ENCODE data around the gene EPN3.

Gene EPN3

DNA sequence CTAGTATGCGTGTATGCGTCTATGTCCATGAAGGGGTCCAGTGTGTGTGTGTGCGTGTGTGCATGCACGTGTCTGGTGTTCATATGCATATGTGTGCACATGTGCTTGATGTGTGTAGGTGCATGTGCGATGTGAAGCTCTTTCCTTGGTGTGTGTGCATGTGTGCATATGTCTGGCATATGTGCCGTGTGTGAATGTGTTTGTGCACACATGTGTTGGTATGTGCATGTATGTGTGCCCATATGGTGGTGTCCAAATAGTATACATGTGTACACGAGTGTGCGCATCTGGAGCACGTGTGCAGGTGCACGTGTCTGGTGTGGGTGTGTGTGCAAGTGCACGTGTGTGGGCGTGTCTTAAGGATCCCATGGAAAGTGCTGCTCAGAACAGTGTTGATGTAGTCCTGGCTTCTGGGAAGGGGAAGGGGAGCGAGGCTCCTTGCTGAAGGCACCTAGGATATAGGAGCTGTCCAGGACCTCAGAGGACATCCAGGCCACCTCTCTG, 45.0 kb downstream of the EPN3 start (continued):
- TF ChIP-seq, protein P1, sequence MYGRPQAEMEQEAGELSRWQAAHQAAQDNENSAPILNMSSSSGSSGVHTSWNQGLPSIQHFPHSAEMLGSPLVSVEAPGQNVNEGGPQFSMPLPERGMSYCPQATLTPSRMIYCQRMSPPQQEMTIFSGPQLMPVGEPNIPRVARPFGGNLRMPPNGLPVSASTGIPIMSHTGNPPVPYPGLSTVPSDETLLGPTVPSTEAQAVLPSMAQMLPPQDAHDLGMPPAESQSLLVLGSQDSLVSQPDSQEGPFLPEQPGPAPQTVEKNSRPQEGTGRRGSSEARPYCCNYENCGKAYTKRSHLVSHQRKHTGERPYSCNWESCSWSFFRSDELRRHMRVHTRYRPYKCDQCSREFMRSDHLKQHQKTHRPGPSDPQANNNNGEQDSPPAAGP (tag by site-specific recombination; IDR thresholded peaks at IDR 0.05): no peak
- TF ChIP-seq GFI1B (tag by site-specific recombination; IDR thresholded peaks at IDR 0.05) (no peak), BCL11B (tag by site-specific recombination; IDR thresholded peaks at IDR 0.05; ENCODE audit: low read depth) (no peak)

DNA sequence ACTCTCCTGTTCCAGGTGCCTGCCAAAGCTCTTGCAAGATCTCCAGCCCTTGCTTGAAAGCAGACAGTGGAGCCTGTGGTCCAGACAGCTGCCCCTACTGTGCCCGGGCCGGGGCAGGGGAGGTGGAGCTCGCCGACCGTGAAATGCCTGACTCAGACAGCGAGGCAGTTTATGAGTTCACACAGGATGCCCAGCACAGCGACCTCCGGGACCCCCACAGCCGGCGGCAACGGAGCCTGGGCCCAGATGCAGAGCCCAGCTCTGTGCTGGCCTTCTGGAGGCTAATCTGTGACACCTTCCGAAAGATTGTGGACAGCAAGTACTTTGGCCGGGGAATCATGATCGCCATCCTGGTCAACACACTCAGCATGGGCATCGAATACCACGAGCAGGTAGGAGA, 45.6 kb downstream of the EPN3 start:
- no peak for TF ChIP-seq MYNN (tag by site-specific recombination; IDR thresholded peaks at IDR 0.05; ENCODE audit: borderline replicate concordance)
- TF ChIP-seq HOXC10 (CRISPR knock-in tag; IDR thresholded peaks at IDR 0.05): no peak
- TF ChIP-seq, protein P2, sequence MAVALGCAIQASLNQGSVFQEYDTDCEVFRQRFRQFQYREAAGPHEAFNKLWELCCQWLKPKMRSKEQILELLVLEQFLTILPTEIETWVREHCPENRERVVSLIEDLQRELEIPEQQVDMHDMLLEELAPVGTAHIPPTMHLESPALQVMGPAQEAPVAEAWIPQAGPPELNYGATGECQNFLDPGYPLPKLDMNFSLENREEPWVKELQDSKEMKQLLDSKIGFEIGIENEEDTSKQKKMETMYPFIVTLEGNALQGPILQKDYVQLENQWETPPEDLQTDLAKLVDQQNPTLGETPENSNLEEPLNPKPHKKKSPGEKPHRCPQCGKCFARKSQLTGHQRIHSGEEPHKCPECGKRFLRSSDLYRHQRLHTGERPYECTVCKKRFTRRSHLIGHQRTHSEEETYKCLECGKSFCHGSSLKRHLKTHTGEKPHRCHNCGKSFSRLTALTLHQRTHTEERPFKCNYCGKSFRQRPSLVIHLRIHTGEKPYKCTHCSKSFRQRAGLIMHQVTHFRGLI (tag by site-specific recombination; IDR thresholded peaks at IDR 0.05): no peak
- TF ChIP-seq ZNF548 (tag by site-specific recombination; IDR thresholded peaks at IDR 0.05): no peak
- no peak for TF ChIP-seq GLI2 (tag by site-specific recombination; IDR thresholded peaks at IDR 0.05; ENCODE audit: borderline replicate concordance, low read depth)
- ChIA-PET POLR2A (no interaction called here), CTCF (interaction anchor here (1.5 kb wide), 1 partner anchor 8 kb away, joined by 4 read pairs; no protein-coding TSS in a partner anchor)
- Histone ChIP-seq H3K4me1 (ENCODE audit: control insufficient read depth, insufficient read depth, low read length) (no peaks in the 10 kb centered on the region), H3K9me3 (ENCODE audit: control insufficient read depth, insufficient read depth, low read depth, low read length) (no peaks in the 10 kb centered on the region), H3K36me3 (ENCODE audit: control insufficient read depth in 2 of 2, insufficient read depth in 1 of 2, low read length in 2 of 2) (no peaks in the 10 kb centered on the region), H3K27ac (ENCODE audit: extremely low read depth, low read depth, low read length) (no peak overlapping the region), H3K4me3 (ENCODE audit: low read depth, low read length) (no peak overlapping the region)

DNA sequence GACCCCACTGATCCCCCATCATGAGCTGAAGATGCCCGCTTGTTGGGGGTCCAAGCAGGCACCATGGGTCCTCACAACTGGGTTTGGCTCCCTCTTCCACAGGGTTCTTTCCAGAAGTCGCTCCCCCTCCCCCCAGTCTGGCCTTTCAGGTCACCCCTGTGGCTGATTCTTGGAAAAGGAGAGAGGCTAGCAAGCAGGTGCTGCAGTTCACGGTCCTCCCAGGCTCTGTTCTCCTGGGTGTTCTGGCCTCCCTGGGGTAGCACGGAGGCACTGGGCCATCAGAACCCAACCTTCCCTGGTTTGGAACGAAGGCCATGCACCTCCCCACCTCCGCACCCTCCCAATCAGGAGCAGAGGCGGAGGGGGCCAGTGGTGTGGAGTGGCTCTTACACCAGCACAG, 46.9 kb downstream of the EPN3 start:
- Histone ChIP-seq H3K4me3 (ENCODE audit: low read depth, low read length) (no peak overlapping the region), H3K36me3 (ENCODE audit: control insufficient read depth in 2 of 2, insufficient read depth in 1 of 2, low read length in 2 of 2) (no peaks in the 10 kb centered on the region), H3K9me3 (ENCODE audit: control insufficient read depth, insufficient read depth, low read depth, low read length) (no peaks in the 10 kb centered on the region), H3K27ac (ENCODE audit: extremely low read depth, low read depth, low read length) (no peak overlapping the region), H3K4me1 (ENCODE audit: control insufficient read depth, insufficient read depth, low read length) (no peaks in the 10 kb centered on the region)
- ChIA-PET CTCF (interaction anchor here (0.7 kb wide), 1 partner anchor 203 kb away, joined by 3 read pairs; no protein-coding TSS in a partner anchor), POLR2A (no interaction called here)
- no peak for TF ChIP-seq ZNF138 (tag by site-specific recombination; IDR thresholded peaks at IDR 0.05; ENCODE audit: borderline replicate concordance)
- no peak for TF ChIP-seq ZNF366 (tag by site-specific recombination; conservative IDR thresholded peaks at IDR 0.05)
- TF ChIP-seq ZXDB (tag by site-specific recombination; IDR thresholded peaks at IDR 0.05): no peak
- no peak for TF ChIP-seq ZNF24 (tag by site-specific recombination; IDR thresholded peaks at IDR 0.05)
- TF ChIP-seq, protein P3, sequence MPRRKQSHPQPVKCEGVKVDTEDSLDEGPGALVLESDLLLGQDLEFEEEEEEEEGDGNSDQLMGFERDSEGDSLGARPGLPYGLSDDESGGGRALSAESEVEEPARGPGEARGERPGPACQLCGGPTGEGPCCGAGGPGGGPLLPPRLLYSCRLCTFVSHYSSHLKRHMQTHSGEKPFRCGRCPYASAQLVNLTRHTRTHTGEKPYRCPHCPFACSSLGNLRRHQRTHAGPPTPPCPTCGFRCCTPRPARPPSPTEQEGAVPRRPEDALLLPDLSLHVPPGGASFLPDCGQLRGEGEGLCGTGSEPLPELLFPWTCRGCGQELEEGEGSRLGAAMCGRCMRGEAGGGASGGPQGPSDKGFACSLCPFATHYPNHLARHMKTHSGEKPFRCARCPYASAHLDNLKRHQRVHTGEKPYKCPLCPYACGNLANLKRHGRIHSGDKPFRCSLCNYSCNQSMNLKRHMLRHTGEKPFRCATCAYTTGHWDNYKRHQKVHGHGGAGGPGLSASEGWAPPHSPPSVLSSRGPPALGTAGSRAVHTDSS (tag by site-specific recombination; IDR thresholded peaks at IDR 0.05): no peak
- no peak for TF ChIP-seq ZNF133 (tag by site-specific recombination; IDR thresholded peaks at IDR 0.05)
- no peak for TF ChIP-seq ZNF473 (tag by site-specific recombination; IDR thresholded peaks at IDR 0.05)
- TF ChIP-seq, protein P4, sequence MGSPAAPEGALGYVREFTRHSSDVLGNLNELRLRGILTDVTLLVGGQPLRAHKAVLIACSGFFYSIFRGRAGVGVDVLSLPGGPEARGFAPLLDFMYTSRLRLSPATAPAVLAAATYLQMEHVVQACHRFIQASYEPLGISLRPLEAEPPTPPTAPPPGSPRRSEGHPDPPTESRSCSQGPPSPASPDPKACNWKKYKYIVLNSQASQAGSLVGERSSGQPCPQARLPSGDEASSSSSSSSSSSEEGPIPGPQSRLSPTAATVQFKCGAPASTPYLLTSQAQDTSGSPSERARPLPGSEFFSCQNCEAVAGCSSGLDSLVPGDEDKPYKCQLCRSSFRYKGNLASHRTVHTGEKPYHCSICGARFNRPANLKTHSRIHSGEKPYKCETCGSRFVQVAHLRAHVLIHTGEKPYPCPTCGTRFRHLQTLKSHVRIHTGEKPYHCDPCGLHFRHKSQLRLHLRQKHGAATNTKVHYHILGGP (tag by site-specific recombination; IDR thresholded peaks at IDR 0.05): no peak
- TF ChIP-seq, protein P5, sequence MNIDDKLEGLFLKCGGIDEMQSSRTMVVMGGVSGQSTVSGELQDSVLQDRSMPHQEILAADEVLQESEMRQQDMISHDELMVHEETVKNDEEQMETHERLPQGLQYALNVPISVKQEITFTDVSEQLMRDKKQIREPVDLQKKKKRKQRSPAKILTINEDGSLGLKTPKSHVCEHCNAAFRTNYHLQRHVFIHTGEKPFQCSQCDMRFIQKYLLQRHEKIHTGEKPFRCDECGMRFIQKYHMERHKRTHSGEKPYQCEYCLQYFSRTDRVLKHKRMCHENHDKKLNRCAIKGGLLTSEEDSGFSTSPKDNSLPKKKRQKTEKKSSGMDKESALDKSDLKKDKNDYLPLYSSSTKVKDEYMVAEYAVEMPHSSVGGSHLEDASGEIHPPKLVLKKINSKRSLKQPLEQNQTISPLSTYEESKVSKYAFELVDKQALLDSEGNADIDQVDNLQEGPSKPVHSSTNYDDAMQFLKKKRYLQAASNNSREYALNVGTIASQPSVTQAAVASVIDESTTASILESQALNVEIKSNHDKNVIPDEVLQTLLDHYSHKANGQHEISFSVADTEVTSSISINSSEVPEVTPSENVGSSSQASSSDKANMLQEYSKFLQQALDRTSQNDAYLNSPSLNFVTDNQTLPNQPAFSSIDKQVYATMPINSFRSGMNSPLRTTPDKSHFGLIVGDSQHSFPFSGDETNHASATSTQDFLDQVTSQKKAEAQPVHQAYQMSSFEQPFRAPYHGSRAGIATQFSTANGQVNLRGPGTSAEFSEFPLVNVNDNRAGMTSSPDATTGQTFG (tag by site-specific recombination; IDR thresholded peaks at IDR 0.05; ENCODE audit: borderline replicate concordance): no peak
- TF ChIP-seq ZNF19 (tag by site-specific recombination; IDR thresholded peaks at IDR 0.05; ENCODE audit: low read depth): no peak
- TF ChIP-seq ZNF239 (tag by site-specific recombination; IDR thresholded peaks at IDR 0.05): no peak
- TF ChIP-seq, protein P6, sequence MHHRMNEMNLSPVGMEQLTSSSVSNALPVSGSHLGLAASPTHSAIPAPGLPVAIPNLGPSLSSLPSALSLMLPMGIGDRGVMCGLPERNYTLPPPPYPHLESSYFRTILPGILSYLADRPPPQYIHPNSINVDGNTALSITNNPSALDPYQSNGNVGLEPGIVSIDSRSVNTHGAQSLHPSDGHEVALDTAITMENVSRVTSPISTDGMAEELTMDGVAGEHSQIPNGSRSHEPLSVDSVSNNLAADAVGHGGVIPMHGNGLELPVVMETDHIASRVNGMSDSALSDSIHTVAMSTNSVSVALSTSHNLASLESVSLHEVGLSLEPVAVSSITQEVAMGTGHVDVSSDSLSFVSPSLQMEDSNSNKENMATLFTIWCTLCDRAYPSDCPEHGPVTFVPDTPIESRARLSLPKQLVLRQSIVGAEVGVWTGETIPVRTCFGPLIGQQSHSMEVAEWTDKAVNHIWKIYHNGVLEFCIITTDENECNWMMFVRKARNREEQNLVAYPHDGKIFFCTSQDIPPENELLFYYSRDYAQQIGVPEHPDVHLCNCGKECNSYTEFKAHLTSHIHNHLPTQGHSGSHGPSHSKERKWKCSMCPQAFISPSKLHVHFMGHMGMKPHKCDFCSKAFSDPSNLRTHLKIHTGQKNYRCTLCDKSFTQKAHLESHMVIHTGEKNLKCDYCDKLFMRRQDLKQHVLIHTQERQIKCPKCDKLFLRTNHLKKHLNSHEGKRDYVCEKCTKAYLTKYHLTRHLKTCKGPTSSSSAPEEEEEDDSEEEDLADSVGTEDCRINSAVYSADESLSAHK (tag by site-specific recombination; IDR thresholded peaks at IDR 0.05): no peak
- TF ChIP-seq, protein P7, sequence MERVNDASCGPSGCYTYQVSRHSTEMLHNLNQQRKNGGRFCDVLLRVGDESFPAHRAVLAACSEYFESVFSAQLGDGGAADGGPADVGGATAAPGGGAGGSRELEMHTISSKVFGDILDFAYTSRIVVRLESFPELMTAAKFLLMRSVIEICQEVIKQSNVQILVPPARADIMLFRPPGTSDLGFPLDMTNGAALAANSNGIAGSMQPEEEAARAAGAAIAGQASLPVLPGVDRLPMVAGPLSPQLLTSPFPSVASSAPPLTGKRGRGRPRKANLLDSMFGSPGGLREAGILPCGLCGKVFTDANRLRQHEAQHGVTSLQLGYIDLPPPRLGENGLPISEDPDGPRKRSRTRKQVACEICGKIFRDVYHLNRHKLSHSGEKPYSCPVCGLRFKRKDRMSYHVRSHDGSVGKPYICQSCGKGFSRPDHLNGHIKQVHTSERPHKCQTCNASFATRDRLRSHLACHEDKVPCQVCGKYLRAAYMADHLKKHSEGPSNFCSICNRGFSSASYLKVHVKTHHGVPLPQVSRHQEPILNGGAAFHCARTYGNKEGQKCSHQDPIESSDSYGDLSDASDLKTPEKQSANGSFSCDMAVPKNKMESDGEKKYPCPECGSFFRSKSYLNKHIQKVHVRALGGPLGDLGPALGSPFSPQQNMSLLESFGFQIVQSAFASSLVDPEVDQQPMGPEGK (tag by site-specific recombination; IDR thresholded peaks at IDR 0.05): no peak

All from HEK293 (cell line).